ENCODE data around the gene CACNB1. TPM values are rescaled to one million over a fixed set of nuclear protein-coding genes. Genes with fewer than 3 reads are reported as not detected.

CACNB1 gene
- total RNA-seq, 1 donor, result 5.8 TPM

DNA sequence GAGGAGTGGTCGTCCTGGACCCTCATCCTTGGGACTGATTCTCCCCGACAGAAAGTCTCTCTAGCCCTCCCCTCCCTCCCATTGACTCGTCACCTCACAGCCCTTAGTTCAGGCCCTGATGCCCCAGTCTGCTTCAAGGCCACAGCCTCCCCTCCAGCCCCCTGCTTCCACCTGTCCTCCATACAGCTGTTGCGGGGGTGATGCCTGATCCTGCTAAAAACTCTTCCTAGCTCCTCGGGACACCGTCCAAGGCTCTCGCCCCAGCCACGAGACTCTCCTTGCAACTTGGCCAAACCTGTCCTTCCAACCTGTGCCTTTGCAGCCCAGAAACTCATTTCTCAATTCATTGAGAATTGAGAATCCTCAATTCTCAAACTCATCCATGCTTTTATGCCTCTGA is 21.4 kb upstream of the CACNB1 start:
- Histone ChIP-seq H3K27ac (ENCODE audit: low read depth, low read length) (no peak overlapping the region), H3K4me1 (ENCODE audit: insufficient read depth, low read length) (peaks cover 11% of the 10 kb centered on the region), H3K9me3 (ENCODE audit: low read depth, low read length) (no peaks in the 10 kb centered on the region), H4K20me1 (ENCODE audit: insufficient read depth, low read length) (peaks cover 2% of the 10 kb centered on the region), H3K4me3 (ENCODE audit: insufficient read depth, low read length) (no peak overlapping the region), H3K27me3 (ENCODE audit: insufficient read depth, low read length) (no peaks in the 10 kb centered on the region), H3K4me2 (ENCODE audit: insufficient read depth, low read length) (no peak overlapping the region), H2AFZ (ENCODE audit: low read length) (no peak overlapping the region), H3K36me3 (ENCODE audit: insufficient read depth, low read length) (no peaks in the 10 kb centered on the region), H3K79me2 (ENCODE audit: insufficient read depth, low read length) (no peaks in the 10 kb centered on the region)
- DNase-seq (ENCODE audit: insufficient read length, low spot score, missing footprints), result no peak
- TF ChIP-seq, protein P1, sequence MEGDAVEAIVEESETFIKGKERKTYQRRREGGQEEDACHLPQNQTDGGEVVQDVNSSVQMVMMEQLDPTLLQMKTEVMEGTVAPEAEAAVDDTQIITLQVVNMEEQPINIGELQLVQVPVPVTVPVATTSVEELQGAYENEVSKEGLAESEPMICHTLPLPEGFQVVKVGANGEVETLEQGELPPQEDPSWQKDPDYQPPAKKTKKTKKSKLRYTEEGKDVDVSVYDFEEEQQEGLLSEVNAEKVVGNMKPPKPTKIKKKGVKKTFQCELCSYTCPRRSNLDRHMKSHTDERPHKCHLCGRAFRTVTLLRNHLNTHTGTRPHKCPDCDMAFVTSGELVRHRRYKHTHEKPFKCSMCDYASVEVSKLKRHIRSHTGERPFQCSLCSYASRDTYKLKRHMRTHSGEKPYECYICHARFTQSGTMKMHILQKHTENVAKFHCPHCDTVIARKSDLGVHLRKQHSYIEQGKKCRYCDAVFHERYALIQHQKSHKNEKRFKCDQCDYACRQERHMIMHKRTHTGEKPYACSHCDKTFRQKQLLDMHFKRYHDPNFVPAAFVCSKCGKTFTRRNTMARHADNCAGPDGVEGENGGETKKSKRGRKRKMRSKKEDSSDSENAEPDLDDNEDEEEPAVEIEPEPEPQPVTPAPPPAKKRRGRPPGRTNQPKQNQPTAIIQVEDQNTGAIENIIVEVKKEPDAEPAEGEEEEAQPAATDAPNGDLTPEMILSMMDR (IDR thresholded peaks at IDR 0.05; ENCODE audit: extremely low read depth, low read depth, low read length), result no peak

DNA sequence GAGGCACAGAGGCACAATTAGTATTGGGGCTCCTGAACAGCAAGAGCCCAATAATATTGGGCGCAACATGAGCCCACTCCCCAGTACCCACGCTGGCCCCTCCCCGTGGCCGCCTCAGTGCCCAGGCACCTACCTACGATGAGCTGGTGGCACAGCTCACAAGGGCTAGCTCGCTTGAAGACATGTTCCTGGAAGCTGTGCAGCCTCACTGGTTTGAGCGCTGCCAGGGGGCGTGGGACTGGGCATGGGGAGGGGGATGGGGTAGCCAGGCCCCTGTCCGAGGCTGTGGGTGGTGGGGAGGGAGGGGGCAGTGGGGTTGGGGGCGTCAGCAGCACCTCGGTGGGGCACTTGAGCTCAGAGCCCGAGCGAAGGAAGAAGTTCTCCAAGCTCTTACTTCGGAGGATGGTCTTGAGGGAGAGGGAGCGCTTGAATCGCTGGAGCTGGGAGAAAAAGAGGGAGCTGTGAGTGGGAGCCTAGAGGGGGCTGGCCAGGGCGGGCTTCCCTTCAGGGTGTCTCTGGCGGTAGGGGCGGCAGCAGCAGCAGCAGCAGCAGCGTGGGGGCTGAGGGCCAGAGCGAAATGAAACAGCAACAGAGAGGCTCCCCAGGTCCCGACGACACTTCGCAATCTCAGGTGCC is 20.4 kb upstream of the CACNB1 start:
- H4K20me1 ChIP-seq (ENCODE audit: insufficient read depth, low read length), result no peaks in the 10 kb centered on the region
- TF ChIP-seq, protein P1 (IDR thresholded peaks at IDR 0.05; ENCODE audit: extremely low read depth, low read depth, low read length), result no peak
- no peaks in the 10 kb centered on the region for H3K27me3 ChIP-seq (ENCODE audit: insufficient read depth, low read length)
- DNase-seq (ENCODE audit: insufficient read length, low spot score, missing footprints), result no peak
- H3K4me2 ChIP-seq (ENCODE audit: insufficient read depth, low read length), result no peak overlapping the region
- no peak overlapping the region for H2AFZ ChIP-seq (ENCODE audit: low read length)
- H3K79me2 ChIP-seq (ENCODE audit: insufficient read depth, low read length), result no peaks in the 10 kb centered on the region
- H3K36me3 ChIP-seq (ENCODE audit: insufficient read depth, low read length), result no peaks in the 10 kb centered on the region
- no peak overlapping the region for H3K27ac ChIP-seq (ENCODE audit: low read depth, low read length)
- H3K4me1 ChIP-seq (ENCODE audit: insufficient read depth, low read length), result peaks cover 4% of the 10 kb centered on the region
- no peaks in the 10 kb centered on the region for H3K9me3 ChIP-seq (ENCODE audit: low read depth, low read length)
- H3K4me3 ChIP-seq (ENCODE audit: insufficient read depth, low read length), result no peak overlapping the region

DNA sequence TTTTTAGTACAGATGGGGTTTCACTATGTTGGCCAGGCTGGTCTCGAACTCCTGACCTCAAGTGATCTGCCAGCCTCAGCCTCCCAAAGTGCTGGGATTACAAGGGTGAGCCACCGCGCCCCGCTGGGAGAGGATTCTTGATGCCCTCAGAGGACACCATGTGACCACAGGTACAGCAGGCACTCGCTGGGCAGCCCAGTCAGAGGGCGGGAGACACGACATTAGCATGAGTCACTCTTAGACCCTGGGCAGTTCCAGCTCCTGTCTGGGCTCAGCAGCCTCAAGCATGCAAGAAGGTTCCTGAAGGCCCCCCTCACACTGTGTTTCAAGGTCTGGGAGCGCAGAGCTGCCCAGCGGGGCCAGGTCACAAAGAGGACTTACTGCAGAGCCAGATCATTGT is 16.4 kb upstream of the CACNB1 start:
- H3K27me3 ChIP-seq (ENCODE audit: insufficient read depth, low read length), result no peaks in the 10 kb centered on the region
- TF ChIP-seq, protein P1 (IDR thresholded peaks at IDR 0.05; ENCODE audit: extremely low read depth, low read depth, low read length), result no peak
- DNase-seq (ENCODE audit: insufficient read length, low spot score, missing footprints), result no peak
- H2AFZ ChIP-seq (ENCODE audit: low read length), result no peak overlapping the region
- no peaks in the 10 kb centered on the region for H4K20me1 ChIP-seq (ENCODE audit: insufficient read depth, low read length)
- no peak overlapping the region for H3K4me2 ChIP-seq (ENCODE audit: insufficient read depth, low read length)
- no peaks in the 10 kb centered on the region for H3K79me2 ChIP-seq (ENCODE audit: insufficient read depth, low read length)
- H3K27ac ChIP-seq (ENCODE audit: low read depth, low read length), result no peak overlapping the region
- H3K4me3 ChIP-seq (ENCODE audit: insufficient read depth, low read length), result no peak overlapping the region
- peaks cover 13% of the 10 kb centered on the region for H3K4me1 ChIP-seq (ENCODE audit: insufficient read depth, low read length)
- no peaks in the 10 kb centered on the region for H3K36me3 ChIP-seq (ENCODE audit: insufficient read depth, low read length)
- H3K9me3 ChIP-seq (ENCODE audit: low read depth, low read length), result no peaks in the 10 kb centered on the region

DNA sequence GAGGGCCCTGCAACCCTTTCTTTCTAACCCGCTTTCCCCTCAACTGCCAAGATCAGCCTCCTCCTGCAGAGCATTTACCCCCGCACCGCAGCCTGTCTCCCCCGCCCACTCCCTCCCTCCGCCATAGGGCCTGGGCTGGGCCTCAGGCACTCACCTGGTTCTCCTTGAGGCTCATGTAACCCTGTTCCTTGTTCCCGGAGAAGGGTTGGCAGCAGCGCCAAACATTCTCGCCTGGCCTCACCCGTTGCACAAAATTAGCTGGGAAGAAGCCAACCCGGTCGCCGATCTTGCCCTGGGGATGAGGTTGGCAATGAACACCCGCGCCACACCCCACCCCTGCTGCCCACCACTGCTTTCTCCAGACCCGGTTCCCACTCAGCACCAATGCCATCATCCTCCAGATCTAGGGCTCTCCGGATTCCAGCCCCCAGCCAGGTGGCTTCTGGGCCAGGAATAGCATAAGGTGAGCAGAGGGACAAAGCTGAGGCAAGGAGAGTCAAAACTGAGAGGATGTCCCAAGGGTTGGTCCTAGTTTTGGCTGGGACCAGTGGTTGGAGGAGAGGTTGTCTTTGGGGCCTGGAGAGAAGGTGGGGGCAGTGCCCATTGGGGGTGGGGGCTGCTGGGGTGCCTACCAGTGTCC is 15.5 kb upstream of the CACNB1 start:
- H3K79me2 ChIP-seq (ENCODE audit: insufficient read depth, low read length), result no peaks in the 10 kb centered on the region
- H3K27me3 ChIP-seq (ENCODE audit: insufficient read depth, low read length), result no peaks in the 10 kb centered on the region
- no peak overlapping the region for H3K4me3 ChIP-seq (ENCODE audit: insufficient read depth, low read length)
- no peaks in the 10 kb centered on the region for H3K9me3 ChIP-seq (ENCODE audit: low read depth, low read length)
- TF ChIP-seq, protein P1 (IDR thresholded peaks at IDR 0.05; ENCODE audit: extremely low read depth, low read depth, low read length), result no peak
- no peaks in the 10 kb centered on the region for H3K36me3 ChIP-seq (ENCODE audit: insufficient read depth, low read length)
- peaks cover 22% of the 10 kb centered on the region for H3K4me1 ChIP-seq (ENCODE audit: insufficient read depth, low read length)
- no peak overlapping the region for H3K27ac ChIP-seq (ENCODE audit: low read depth, low read length)
- DNase-seq (ENCODE audit: insufficient read length, low spot score, missing footprints), result no peak
- no peaks in the 10 kb centered on the region for H4K20me1 ChIP-seq (ENCODE audit: insufficient read depth, low read length)
- no peak overlapping the region for H3K4me2 ChIP-seq (ENCODE audit: insufficient read depth, low read length)
- no peak overlapping the region for H2AFZ ChIP-seq (ENCODE audit: low read length)

Measured in osteoblast (primary cell).